Vagina (tissue), 2 donors: ENCODE measurements around the gene ADAMTS2. TPM values are rescaled to one million over a fixed set of nuclear protein-coding genes. Genes with fewer than 3 reads are reported as not detected.

Experiments used
- DNase-seq, 2 donors: peaks; one replicate each; pipeline ENCODE4 v3.0.0-alpha.2; 2017; ENCODE audit errors: extremely low spot score in 2 of 2
- H3K27ac ChIP-seq: fragments of 200-600 bp; sonication (generic); one replicate; pipeline ENCODE4 v1.5.1; 2019
- H3K27me3 ChIP-seq: fragments of 200-600 bp; sonication (generic); one replicate; pipeline ENCODE4 v1.5.1; 2019
- H3K36me3 ChIP-seq, 2 donors: fragments of 200-600 bp; sonication (generic); one replicate each; pipeline ENCODE4 v1.5.1; 2017 to 2019
- H3K4me1 ChIP-seq: fragments of 200-600 bp; sonication (generic); one replicate; pipeline ENCODE4 v1.5.1; 2019
- H3K4me3 ChIP-seq, 2 donors: fragments of 200-600 bp; sonication (generic); 1 replicate in 1 of 2; 2 replicates in 1 of 2; pipeline ENCODE4 v1.5.1; 2016 to 2019
- H3K9me3 ChIP-seq: fragments of 200-600 bp; sonication (generic); one replicate; pipeline ENCODE4 v1.5.1; 2019
- CTCF ChIP-seq, 3 experiments: fragments of 450-650 bp in 2 of 3; fragments of 200-600 bp in 1 of 3; sonication (generic) in 1 of 3; IDR thresholded peaks; one replicate each; pipeline ENCODE4 v1.5.1; 2017 to 2019; ENCODE audit warnings: antibody characterized with exemption in 3 of 3, mild to moderate bottlenecking in 2 of 3, moderate library complexity in 2 of 3
- POLR2A ChIP-seq, 2 donors: fragments of 450-650 bp; IDR thresholded peaks; one replicate each; pipeline ENCODE4 v1.6.1; 2017; ENCODE audit warnings: antibody characterized with exemption in 2 of 2, mild to moderate bottlenecking in 2 of 2, moderate library complexity in 2 of 2
- POLR2AphosphoS5 ChIP-seq, 2 donors: sonication (generic); formaldehyde crosslinking; IDR thresholded peaks; one replicate each; pipeline ENCODE4 v1.9.0; 2017; ENCODE audit warnings: antibody characterized with exemption in 2 of 2, mild to moderate bottlenecking in 2 of 2, low read depth in 1 of 2; ENCODE audit not compliant: insufficient read depth in 1 of 2
- intact Hi-C: fragments of 100-400 bp; cut with DNase I; formaldehyde crosslinking; loops from one replicate; pipeline ENCODE4 v1.15.1; 2023
- total RNA-seq: library from RNA; depleted of rRNA; stranded (reverse); fragments of >200 nt; gene quantifications from one replicate; pipeline ENCODE4 v1.2.3, GENCODE V29; 2016

Gene ADAMTS2
- total RNA-seq, 1 donor from 2014 or later, result 17.4 TPM

DNA sequence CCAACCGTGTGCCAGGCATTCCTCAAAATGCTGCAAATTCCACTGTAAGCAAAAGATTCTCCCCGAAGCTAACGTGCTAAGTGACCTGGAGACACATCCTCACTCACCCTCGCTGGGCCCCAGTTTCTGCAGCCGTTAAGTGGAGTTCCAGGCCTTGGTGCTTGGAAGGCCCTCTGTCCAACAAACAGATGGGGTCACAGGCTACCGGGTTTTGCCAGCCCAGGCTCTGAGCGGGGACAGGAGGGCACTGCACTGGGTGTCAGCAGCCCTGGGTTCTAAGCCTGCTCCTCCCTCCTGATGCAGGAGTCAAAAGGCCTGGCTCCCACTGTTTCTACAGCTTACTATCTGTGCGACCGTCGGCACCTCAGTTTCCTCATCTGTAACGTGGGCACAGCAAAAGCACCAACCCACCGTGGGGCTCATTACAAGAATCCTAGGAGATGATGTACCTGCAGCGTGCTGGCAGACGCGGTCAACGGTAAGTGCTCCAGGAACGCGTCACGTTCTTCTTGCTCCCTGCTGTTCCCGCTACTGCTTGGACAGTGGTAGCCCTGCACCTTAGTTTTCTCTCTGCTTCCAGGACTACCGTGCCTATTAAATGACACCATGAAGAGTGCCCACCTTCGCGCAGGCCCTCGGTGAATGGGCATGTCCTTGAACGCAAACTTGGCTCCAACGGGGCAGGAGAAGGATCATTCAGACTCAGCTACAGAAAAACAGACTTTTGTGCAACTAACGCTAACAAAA is 84.8 kb downstream of the ADAMTS2 start:
- no peak overlapping the region for H3K27ac ChIP-seq
- intact Hi-C loops, result no loop called here
- no peaks in the 10 kb centered on the region for H3K27me3 ChIP-seq
- TF ChIP-seq CTCF (IDR thresholded peaks at IDR 0.05) (no peak), POLR2A (IDR thresholded peaks at IDR 0.05) (no peak), POLR2AphosphoS5 (IDR thresholded peaks at IDR 0.05; ENCODE audit: insufficient read depth in 1 of 2, low read depth in 1 of 2) (no peak)
- peak; percentile 76 to 85 for DNase-seq
- no peaks in the 10 kb centered on the region for H3K36me3 ChIP-seq
- H3K4me3 ChIP-seq, result no peak overlapping the region
- H3K4me1 ChIP-seq, result peaks cover 45% of the 10 kb centered on the region
- no peaks in the 10 kb centered on the region for H3K9me3 ChIP-seq

- Histone ChIP-seq H3K36me3 (no peaks in the 10 kb centered on the region), H3K4me3 (no peak overlapping the region), H3K4me1 (peaks cover 40% of the 10 kb centered on the region), H3K27me3 (no peaks in the 10 kb centered on the region), H3K27ac (peak overlapping the region; percentile 90), H3K9me3 (no peaks in the 10 kb centered on the region)
- peak in 1 of 2 donors; percentile 58 for DNase-seq
- intact Hi-C loops, result no loop called here
- no peak for TF ChIP-seq CTCF (IDR thresholded peaks at IDR 0.05)
- no peak for TF ChIP-seq POLR2AphosphoS5 (IDR thresholded peaks at IDR 0.05; ENCODE audit: insufficient read depth in 1 of 2, low read depth in 1 of 2)
- no peak for TF ChIP-seq POLR2A (IDR thresholded peaks at IDR 0.05)
Measured at GRCh38 chr5:179259731-179260323, 85.4 kb downstream of the ADAMTS2 start.

GRCh38 chr5:179258922-179259730 is 86.1 kb downstream of the ADAMTS2 start:
- TF ChIP-seq POLR2A (IDR thresholded peaks at IDR 0.05) (no peak), POLR2AphosphoS5 (IDR thresholded peaks at IDR 0.05; ENCODE audit: insufficient read depth in 1 of 2, low read depth in 1 of 2) (peak in 1 of 2 donors; percentile 42), CTCF (IDR thresholded peaks at IDR 0.05) (no peak)
- H3K36me3 ChIP-seq, result no peaks in the 10 kb centered on the region
- peaks cover 34% of the 10 kb centered on the region for H3K4me1 ChIP-seq
- no peaks in the 10 kb centered on the region for H3K27me3 ChIP-seq
- DNase-seq, result peak in 1 of 2 donors; percentile 84
- H3K9me3 ChIP-seq, result no peaks in the 10 kb centered on the region
- intact Hi-C loops, result no loop called here
- peak overlapping the region; percentile 90 for H3K27ac ChIP-seq
- H3K4me3 ChIP-seq, result no peak overlapping the region

- H3K27me3 ChIP-seq, result no peaks in the 10 kb centered on the region
- intact Hi-C loops, result no loop called here
- H3K4me3 ChIP-seq, result no peak overlapping the region
- H3K9me3 ChIP-seq, result no peaks in the 10 kb centered on the region
- DNase-seq, result peak in 1 of 2 donors; percentile 79
- TF ChIP-seq CTCF (IDR thresholded peaks at IDR 0.05) (no peak), POLR2A (IDR thresholded peaks at IDR 0.05) (no peak), POLR2AphosphoS5 (IDR thresholded peaks at IDR 0.05; ENCODE audit: insufficient read depth in 1 of 2, low read depth in 1 of 2) (no peak)
- peak overlapping the region; percentile 90 for H3K27ac ChIP-seq
- peaks cover 29% of the 10 kb centered on the region for H3K4me1 ChIP-seq
- H3K36me3 ChIP-seq, result no peaks in the 10 kb centered on the region
Measured at GRCh38 chr5:179258001-179258921, 87.0 kb downstream of the ADAMTS2 start.
